Tibial artery (tissue), 4 donors: ENCODE results near the gene PARVA.

Source experiments
- DNase-seq, 2 donors: peaks; one replicate each; pipeline ENCODE4 v3.0.0-alpha.2; 2019
- H3K27ac ChIP-seq, 2 donors: fragments of 200-600 bp; sonication (generic) in 1 of 2; 1 replicate in 1 of 2; 2 replicates in 1 of 2; pipeline ENCODE4 v1.5.1; 2018 to 2019; ENCODE audit warnings: mild to moderate bottlenecking in 1 of 2
- H3K27me3 ChIP-seq, 2 donors: fragments of 200-600 bp; sonication (generic) in 1 of 2; one replicate each; pipeline versions ENCODE4 v1.5.1 to v1.6.0; 2016 to 2019
- H3K36me3 ChIP-seq, 3 donors: fragments of 200-600 bp; sonication (generic) in 2 of 3; one replicate each; pipeline ENCODE4 v1.5.1; 2016 to 2019; ENCODE audit warnings: mild to moderate bottlenecking in 2 of 3
- H3K4me1 ChIP-seq, 4 donors: fragments of 200-600 bp; sonication (generic) in 2 of 4; 1 replicate in 3 of 4; 2 replicates in 1 of 4; pipeline ENCODE4 v1.5.1; 2016 to 2019
- H3K4me3 ChIP-seq, 2 donors: fragments of 200-600 bp; sonication (generic) in 1 of 2; 1 replicate in 1 of 2; 2 replicates in 1 of 2; pipeline ENCODE4 v1.5.1; 2018 to 2019; ENCODE audit warnings: mild to moderate bottlenecking in 2 of 2
- H3K9me3 ChIP-seq, 3 donors: fragments of 200-600 bp; sonication (generic) in 1 of 3; one replicate each; pipeline ENCODE4 v1.5.1; 2016 to 2019
- CTCF ChIP-seq, 2 experiments: fragments of 200-600 bp in 1 of 2; fragments of 450-650 bp in 1 of 2; IDR thresholded peaks; one replicate each; pipeline ENCODE4 v1.5.1; 2017 to 2019; ENCODE audit warnings: antibody characterized with exemption in 2 of 2, mild to moderate bottlenecking in 1 of 2, moderate library complexity in 1 of 2
- intact Hi-C: fragments of 100-400 bp; cut with DNase I; formaldehyde crosslinking; loops from one replicate; pipeline ENCODE4 v1.15.0; 2023; ENCODE audit warnings: low total_unique reads

PARVA gene

DNA sequence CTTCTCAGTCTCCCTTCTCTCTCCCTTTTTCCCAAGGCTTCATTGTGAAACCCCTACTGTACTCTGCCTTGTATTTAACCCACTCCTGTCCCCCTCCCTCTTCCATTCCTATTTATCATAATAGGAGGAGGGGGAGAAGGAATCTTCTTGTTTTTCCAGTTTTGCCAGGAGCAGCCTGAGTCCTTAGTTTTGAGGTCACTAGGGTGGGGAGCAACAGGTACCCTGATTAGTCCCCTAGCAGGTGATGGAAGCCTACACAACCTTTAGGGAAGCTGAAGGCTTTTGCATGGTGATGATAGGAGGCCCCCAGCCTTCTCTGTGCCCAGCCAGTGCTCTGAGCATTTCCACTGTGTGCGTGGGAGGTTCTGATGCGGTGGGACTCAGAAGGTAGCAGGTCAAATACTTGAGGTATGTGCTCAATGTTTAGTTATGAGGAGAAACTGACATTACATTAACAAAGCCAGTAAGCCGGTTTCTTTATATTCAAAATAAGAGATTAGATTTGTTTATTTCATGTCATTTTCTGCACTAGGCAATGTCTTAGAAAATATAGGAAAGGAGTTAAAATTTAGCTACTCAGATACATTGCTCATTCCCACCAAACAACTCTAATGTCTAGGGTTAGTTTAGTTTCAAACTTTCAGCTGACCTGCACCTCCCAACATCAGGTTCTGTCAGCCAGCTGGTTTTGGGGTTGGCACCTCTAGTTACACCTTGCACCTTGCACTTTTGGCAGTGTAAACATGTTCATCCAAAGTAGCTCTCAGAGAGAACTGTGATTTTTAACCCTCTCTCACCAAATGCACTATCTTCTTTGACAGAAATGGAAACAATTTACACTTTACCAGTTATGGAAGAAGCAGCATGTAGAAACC is 26.0 kb downstream of the PARVA start:
- DNase-seq: no peak
- peak overlapping the region; percentile 61 to 79 for H3K27ac ChIP-seq
- no peaks in the 10 kb centered on the region for H3K27me3 ChIP-seq
- intact Hi-C loops: no loop called here
- no peaks in the 10 kb centered on the region for H3K36me3 ChIP-seq
- no peaks in the 10 kb centered on the region for H3K9me3 ChIP-seq
- H3K4me3 ChIP-seq: no peak overlapping the region
- H3K4me1 ChIP-seq: peaks cover 0 to 86% (median 42%) of the 10 kb centered on the region in 4 donors
- no peak for TF ChIP-seq CTCF (IDR thresholded peaks at IDR 0.05)

- intact Hi-C loops: no loop called here
- Histone ChIP-seq H3K4me1 (peaks cover 0 to 86% (median 41%) of the 10 kb centered on the region in 4 donors), H3K9me3 (no peaks in the 10 kb centered on the region), H3K4me3 (no peak overlapping the region), H3K27ac (peak overlapping the region; percentile 61 to 79), H3K27me3 (no peaks in the 10 kb centered on the region), H3K36me3 (no peaks in the 10 kb centered on the region)
- no peak for DNase-seq
- TF ChIP-seq CTCF (IDR thresholded peaks at IDR 0.05): no peak
Observed at GRCh38 chr11:12403997-12404350, 26.6 kb downstream of the PARVA start.

DNA sequence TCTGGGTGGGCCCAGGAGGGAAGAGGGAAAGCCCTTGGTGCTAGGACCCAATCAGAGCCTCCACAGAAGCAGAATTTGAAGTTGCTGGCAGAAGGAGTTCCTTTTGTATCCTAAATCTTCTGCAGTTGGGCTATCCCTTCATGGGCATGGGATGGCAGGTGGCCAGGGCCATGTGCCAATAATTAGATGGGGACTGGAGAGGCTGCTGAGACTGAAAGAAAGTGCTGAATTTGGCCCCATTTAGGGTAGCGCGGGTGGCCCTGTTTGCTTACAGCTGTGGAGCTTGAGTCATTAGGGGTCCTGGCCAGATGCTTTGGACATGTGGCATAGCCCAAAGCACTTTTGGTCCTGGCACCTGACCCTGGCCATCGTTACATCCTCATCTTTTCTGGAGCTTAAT is 27.1 kb downstream of the PARVA start:
- Histone ChIP-seq H3K27me3 (no peaks in the 10 kb centered on the region), H3K36me3 (no peaks in the 10 kb centered on the region), H3K4me1 (peaks cover 0 to 86% (median 44%) of the 10 kb centered on the region in 4 donors), H3K27ac (peak overlapping the region; percentile 61 to 79), H3K4me3 (no peak overlapping the region), H3K9me3 (no peaks in the 10 kb centered on the region)
- TF ChIP-seq CTCF (IDR thresholded peaks at IDR 0.05): no peak
- intact Hi-C loops: no loop called here
- DNase-seq: no peak

DNA sequence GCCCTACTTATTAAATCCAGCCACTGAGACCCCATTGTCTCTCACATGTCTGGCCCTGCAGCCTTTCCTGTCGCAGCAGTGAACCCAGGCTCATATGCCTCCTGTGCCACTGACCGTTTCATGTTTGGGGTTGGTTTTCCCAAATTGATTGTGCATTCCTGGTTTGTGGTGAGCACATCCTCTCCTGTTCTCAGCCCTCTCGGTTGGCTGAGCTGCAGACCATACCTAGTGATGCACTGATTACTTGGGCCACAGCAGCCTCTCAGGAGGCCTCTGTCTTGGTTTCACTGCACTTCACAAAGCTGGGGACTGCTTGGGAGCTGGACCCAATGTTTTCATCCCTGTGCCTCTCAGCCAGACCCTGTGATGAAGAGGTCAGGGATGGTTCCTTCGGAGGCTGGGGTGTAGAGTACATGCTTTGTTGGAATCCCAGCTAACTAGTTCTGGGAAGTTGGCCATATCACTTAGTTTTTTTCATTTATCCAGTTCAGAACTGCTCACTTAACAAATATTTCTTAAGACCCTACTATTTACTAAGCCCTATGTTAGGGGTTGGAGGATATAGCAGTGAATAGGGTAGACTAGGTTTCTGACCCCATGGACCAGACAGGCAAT is 30.9 kb downstream of the PARVA start:
- intact Hi-C loops: no loop called here
- peak overlapping the region; percentile 76 to 83 for H3K27ac ChIP-seq
- DNase-seq: no peak

GRCh38 chr11:12409621-12410005 is 32.2 kb downstream of the PARVA start:
- H3K36me3 ChIP-seq: no peaks in the 10 kb centered on the region
- intact Hi-C loops: loop anchor here (5.0 kb wide), 1 partner anchor 483 kb away; no protein-coding TSS in a partner anchor
- H3K27ac ChIP-seq: peak overlapping the region; percentile 76 to 83
- peaks cover 3 to 86% (median 65%) of the 10 kb centered on the region in 4 donors for H3K4me1 ChIP-seq
- no peaks in the 10 kb centered on the region for H3K9me3 ChIP-seq
- no peaks in the 10 kb centered on the region for H3K27me3 ChIP-seq
- DNase-seq: no peak
- H3K4me3 ChIP-seq: no peak overlapping the region
- TF ChIP-seq CTCF (IDR thresholded peaks at IDR 0.05): no peak

More for the DNA sequence above, 30.9 kb downstream of the PARVA start:
- Histone ChIP-seq H3K4me1 (peaks cover 0 to 86% (median 66%) of the 10 kb centered on the region in 4 donors), H3K27me3 (no peaks in the 10 kb centered on the region), H3K36me3 (no peaks in the 10 kb centered on the region), H3K9me3 (no peaks in the 10 kb centered on the region), H3K4me3 (no peak overlapping the region)
- no peak for TF ChIP-seq CTCF (IDR thresholded peaks at IDR 0.05)
